Keratinocyte (primary cell): ENCODE results near the gene COG4. TPM values are rescaled to one million over a fixed set of nuclear protein-coding genes. Genes with fewer than 3 reads are reported as not detected.

Experiments used
- DNase-seq: peaks from one replicate; pipeline ENCODE4 v3.0.0-alpha.2; 2011; ENCODE audit warnings: low read depth, missing footprints, low spot score
- FAIRE-seq: peaks from 2 replicates; lab custom pipeline; 2011; peaks lifted over from hg19 to GRCh38; lab: Jason Lieb, UNC
- H2AFZ ChIP-seq: 2 replicates; pipeline ENCODE4 v1.6.0; 2012; ENCODE audit warnings: low read length, control low read depth, inconsistent platforms; ENCODE audit not compliant: control insufficient read depth
- H3K27ac ChIP-seq: 2 replicates; pipeline ENCODE4 v1.5.1; 2011; ENCODE audit warnings: low read length; ENCODE audit not compliant: control insufficient read depth, insufficient read depth
- H3K27me3 ChIP-seq: 3 replicates; pipeline ENCODE4 v1.6.0; 2011; ENCODE audit warnings: low read length; ENCODE audit not compliant: control insufficient read depth, insufficient read depth; ENCODE audit errors: extremely low read depth
- H3K36me3 ChIP-seq, 2 experiments: 2 replicates in 1 of 2; 3 replicates in 1 of 2; pipeline ENCODE4 v1.5.1; 2011; ENCODE audit warnings: low read length in 2 of 2, mild to moderate bottlenecking in 1 of 2; ENCODE audit not compliant: control insufficient read depth in 2 of 2, insufficient read depth in 2 of 2; ENCODE audit errors: extremely low read depth in 1 of 2
- H3K4me1 ChIP-seq: 3 replicates; pipeline ENCODE4 v1.5.1; 2011; ENCODE audit warnings: low read length; ENCODE audit not compliant: control insufficient read depth, insufficient read depth; ENCODE audit errors: extremely low read depth
- H3K4me2 ChIP-seq: 3 replicates; pipeline ENCODE4 v1.6.0; 2011; ENCODE audit warnings: low read depth, low read length; ENCODE audit not compliant: control insufficient read depth, insufficient read depth; ENCODE audit errors: extremely low read depth
- H3K4me3 ChIP-seq, 3 experiments: fragments of 200-600 bp in 1 of 3; sonication (generic) in 1 of 3; 2 replicates in 2 of 3; 3 replicates in 1 of 3; pipeline ENCODE4 v1.5.1; 2011 to 2016; ENCODE audit warnings: low read length in 3 of 3, mild to moderate bottlenecking in 3 of 3, control low read depth in 2 of 3, inconsistent platforms in 1 of 3, low read depth in 1 of 3, mixed read lengths in 1 of 3, mixed run types in 1 of 3, moderate library complexity in 1 of 3; ENCODE audit not compliant: control insufficient read depth in 2 of 3, insufficient read depth in 2 of 3; ENCODE audit errors: extremely low read depth in 1 of 3
- H3K79me2 ChIP-seq: 2 replicates; pipeline ENCODE4 v1.6.0; 2012; ENCODE audit warnings: low read length; ENCODE audit not compliant: control insufficient read depth, insufficient read depth
- H3K9ac ChIP-seq: 3 replicates; pipeline ENCODE4 v1.6.0; 2011; ENCODE audit warnings: low read length; ENCODE audit not compliant: control insufficient read depth, insufficient read depth; ENCODE audit errors: extremely low read depth
- H3K9me1 ChIP-seq: 3 replicates; pipeline ENCODE4 v1.6.0; 2011; ENCODE audit warnings: low read length; ENCODE audit not compliant: control insufficient read depth, insufficient read depth; ENCODE audit errors: extremely low read depth
- H3K9me3 ChIP-seq: 2 replicates; pipeline ENCODE4 v1.5.1; 2012; ENCODE audit warnings: low read depth, low read length; ENCODE audit not compliant: control insufficient read depth
- H4K20me1 ChIP-seq: 3 replicates; pipeline ENCODE4 v1.6.0; 2011; ENCODE audit warnings: low read length; ENCODE audit not compliant: control insufficient read depth, insufficient read depth; ENCODE audit errors: extremely low read depth
- CTCF ChIP-seq, 3 experiments: IDR thresholded peaks in 1 of 3; conservative IDR thresholded peaks in 1 of 3; optimal IDR thresholded peaks in 1 of 3; 2 replicates in 2 of 3; 3 replicates in 1 of 3; pipeline versions ENCODE3 to v1.5.1; 2011; ENCODE audit warnings: low read length in 3 of 3, mild to moderate bottlenecking in 3 of 3, moderate library complexity in 2 of 3, control low read depth in 1 of 3, inconsistent platforms in 1 of 3; ENCODE audit not compliant: insufficient read depth in 2 of 3; ENCODE audit errors: extremely low read depth in 1 of 3
- EZH2 ChIP-seq: IDR thresholded peaks from one replicate; pipeline ENCODE4 v1.6.1; 2012; ENCODE audit warnings: inconsistent platforms, mild to moderate bottlenecking, low read length, moderate library complexity
- dilution Hi-C: fragments of 300-500 bp; cut with MboI; formaldehyde crosslinking; loops from one replicate; pipeline ENCODE4 v1.7.0; 2020; ENCODE audit warnings: low sequenced_read_pairs; ENCODE audit not compliant: extremely low pct_ligation_motif_present
- polyA plus RNA-seq, 5 experiments: library from polyadenylated mRNA; depleted of rRNA in 3 of 5; stranded (reverse) in 3 of 5; stranded (forward) in 1 of 5; unstranded in 1 of 5; fragments of >200 nt; gene quantifications; 1 replicate in 1 of 5; 2 replicates in 3 of 5; 3 replicates in 1 of 5; pipeline versions ENCODE4 v1.2.1 to v1.2.3, GENCODE V29; 2011 to 2012; ENCODE audit warnings: missing spikeins in 2 of 5, low read depth in 1 of 5, low replicate concordance in 1 of 5

The COG4 gene
- polyA plus RNA-seq, 1 donor (not counting 4 experiments of a cell fraction or from before 2014, with no cell fraction given): 38.9 TPM

- H3K4me1 ChIP-seq: peaks cover 66% of the 10 kb centered on the region
- no peak overlapping the region for H3K27ac ChIP-seq
- H4K20me1 ChIP-seq: no peaks in the 10 kb centered on the region
- FAIRE-seq (no peak), DNase-seq (no peak)
- H3K79me2 ChIP-seq: no peaks in the 10 kb centered on the region
- no peak overlapping the region for H2AFZ ChIP-seq
- dilution Hi-C loops: no loop called here
- H3K9ac ChIP-seq: no peak overlapping the region
- no peaks in the 10 kb centered on the region for H3K9me1 ChIP-seq
- TF ChIP-seq CTCF (optimal IDR thresholded peaks at IDR 0.05 in 1 of 3, IDR thresholded peaks at IDR 0.05 in 1 of 3, conservative IDR thresholded peaks at IDR 0.05 in 1 of 3; ENCODE audit: extremely low read depth in 1 of 3, insufficient read depth in 2 of 3, low read length in 3 of 3) (no peak), EZH2 (no peak)
- H3K4me3 ChIP-seq: no peak overlapping the region
- H3K27me3 ChIP-seq: no peaks in the 10 kb centered on the region
- H3K36me3 ChIP-seq: peaks cover 14 to 23% of the 10 kb centered on the region in 2 experiments
- no peak overlapping the region for H3K4me2 ChIP-seq
- no peaks in the 10 kb centered on the region for H3K9me3 ChIP-seq
Measured at GRCh38 chr16:70478169-70478568, 45.2 kb downstream of the COG4 start.

- peak; percentile 100 for FAIRE-seq
Measured at GRCh38 chr16:70476272-70477020, 46.9 kb downstream of the COG4 start.

More at GRCh38 chr16:70476272-70477020, 46.9 kb downstream of the COG4 start:
- Histone ChIP-seq H2AFZ (no peak overlapping the region), H3K27me3 (no peaks in the 10 kb centered on the region), H3K9ac (no peak overlapping the region), H4K20me1 (no peaks in the 10 kb centered on the region), H3K79me2 (no peaks in the 10 kb centered on the region), H3K27ac (peak overlapping the region; percentile 21), H3K9me3 (no peaks in the 10 kb centered on the region), H3K9me1 (no peaks in the 10 kb centered on the region), H3K4me2 (peak overlapping the region; percentile 67), H3K36me3 (peaks cover 14 to 22% of the 10 kb centered on the region in 2 experiments), H3K4me1 (peaks cover 53% of the 10 kb centered on the region), H3K4me3 (peak overlapping the region in 1 of 3 experiments; percentile 32)
- dilution Hi-C loops: no loop called here
- TF ChIP-seq CTCF (optimal IDR thresholded peaks at IDR 0.05 in 1 of 3, IDR thresholded peaks at IDR 0.05 in 1 of 3, conservative IDR thresholded peaks at IDR 0.05 in 1 of 3; ENCODE audit: extremely low read depth in 1 of 3, insufficient read depth in 2 of 3, low read length in 3 of 3): no peak
- no peak for TF ChIP-seq EZH2
- no peak for DNase-seq
